Vagina (tissue), 2 donors: Measurements from ENCODE around the gene ZC3H15. TPM values are rescaled to one million over a fixed set of nuclear protein-coding genes. Genes with fewer than 3 reads are reported as not detected.

Experiments
- DNase-seq, 2 donors: peaks; one replicate each; pipeline ENCODE4 v3.0.0-alpha.2; 2017; ENCODE audit errors: extremely low spot score in 2 of 2
- H3K27ac ChIP-seq: fragments of 200-600 bp; sonication (generic); one replicate; pipeline ENCODE4 v1.5.1; 2019
- H3K27me3 ChIP-seq: fragments of 200-600 bp; sonication (generic); one replicate; pipeline ENCODE4 v1.5.1; 2019
- H3K36me3 ChIP-seq, 2 donors: fragments of 200-600 bp; sonication (generic); one replicate each; pipeline ENCODE4 v1.5.1; 2017 to 2019
- H3K4me1 ChIP-seq: fragments of 200-600 bp; sonication (generic); one replicate; pipeline ENCODE4 v1.5.1; 2019
- H3K4me3 ChIP-seq, 2 donors: fragments of 200-600 bp; sonication (generic); 1 replicate in 1 of 2; 2 replicates in 1 of 2; pipeline ENCODE4 v1.5.1; 2016 to 2019
- H3K9me3 ChIP-seq: fragments of 200-600 bp; sonication (generic); one replicate; pipeline ENCODE4 v1.5.1; 2019
- POLR2A ChIP-seq, 2 donors: fragments of 450-650 bp; IDR thresholded peaks; one replicate each; pipeline ENCODE4 v1.6.1; 2017; ENCODE audit warnings: antibody characterized with exemption in 2 of 2, mild to moderate bottlenecking in 2 of 2, moderate library complexity in 2 of 2
- POLR2AphosphoS5 ChIP-seq, 2 donors: sonication (generic); formaldehyde crosslinking; IDR thresholded peaks; one replicate each; pipeline ENCODE4 v1.9.0; 2017; ENCODE audit warnings: antibody characterized with exemption in 2 of 2, mild to moderate bottlenecking in 2 of 2, low read depth in 1 of 2; ENCODE audit not compliant: insufficient read depth in 1 of 2
- intact Hi-C: fragments of 100-400 bp; cut with DNase I; formaldehyde crosslinking; loops from one replicate; pipeline ENCODE4 v1.15.1; 2023
- total RNA-seq: library from RNA; depleted of rRNA; stranded (reverse); fragments of >200 nt; gene quantifications from one replicate; pipeline ENCODE4 v1.2.3, GENCODE V29; 2016
- TF ChIP-seq, protein P1 (sequence below), 3 experiments: fragments of 450-650 bp in 2 of 3; fragments of 200-600 bp in 1 of 3; sonication (generic) in 1 of 3; IDR thresholded peaks; one replicate each; pipeline ENCODE4 v1.5.1; 2017 to 2019; ENCODE audit warnings: antibody characterized with exemption in 3 of 3, mild to moderate bottlenecking in 2 of 3, moderate library complexity in 2 of 3

ZC3H15 gene
- total RNA-seq, 1 donor from 2014 or later, result 59.9 TPM

GRCh38 chr2:186542002-186542401 lies 55.9 kb downstream of the ZC3H15 start:
- no peak overlapping the region for H3K27ac ChIP-seq
- DNase-seq, result no peak
- intact Hi-C loops, result no loop called here
- H3K9me3 ChIP-seq, result no peaks in the 10 kb centered on the region
- TF ChIP-seq, protein P1, sequence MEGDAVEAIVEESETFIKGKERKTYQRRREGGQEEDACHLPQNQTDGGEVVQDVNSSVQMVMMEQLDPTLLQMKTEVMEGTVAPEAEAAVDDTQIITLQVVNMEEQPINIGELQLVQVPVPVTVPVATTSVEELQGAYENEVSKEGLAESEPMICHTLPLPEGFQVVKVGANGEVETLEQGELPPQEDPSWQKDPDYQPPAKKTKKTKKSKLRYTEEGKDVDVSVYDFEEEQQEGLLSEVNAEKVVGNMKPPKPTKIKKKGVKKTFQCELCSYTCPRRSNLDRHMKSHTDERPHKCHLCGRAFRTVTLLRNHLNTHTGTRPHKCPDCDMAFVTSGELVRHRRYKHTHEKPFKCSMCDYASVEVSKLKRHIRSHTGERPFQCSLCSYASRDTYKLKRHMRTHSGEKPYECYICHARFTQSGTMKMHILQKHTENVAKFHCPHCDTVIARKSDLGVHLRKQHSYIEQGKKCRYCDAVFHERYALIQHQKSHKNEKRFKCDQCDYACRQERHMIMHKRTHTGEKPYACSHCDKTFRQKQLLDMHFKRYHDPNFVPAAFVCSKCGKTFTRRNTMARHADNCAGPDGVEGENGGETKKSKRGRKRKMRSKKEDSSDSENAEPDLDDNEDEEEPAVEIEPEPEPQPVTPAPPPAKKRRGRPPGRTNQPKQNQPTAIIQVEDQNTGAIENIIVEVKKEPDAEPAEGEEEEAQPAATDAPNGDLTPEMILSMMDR (IDR thresholded peaks at IDR 0.05), result no peak
- TF ChIP-seq POLR2AphosphoS5 (IDR thresholded peaks at IDR 0.05; ENCODE audit: insufficient read depth in 1 of 2, low read depth in 1 of 2) (no peak), POLR2A (IDR thresholded peaks at IDR 0.05) (no peak)
- no peaks in the 10 kb centered on the region for H3K27me3 ChIP-seq
- no peak overlapping the region for H3K4me3 ChIP-seq
- peaks cover 29% of the 10 kb centered on the region for H3K4me1 ChIP-seq
- no peaks in the 10 kb centered on the region for H3K36me3 ChIP-seq

DNA sequence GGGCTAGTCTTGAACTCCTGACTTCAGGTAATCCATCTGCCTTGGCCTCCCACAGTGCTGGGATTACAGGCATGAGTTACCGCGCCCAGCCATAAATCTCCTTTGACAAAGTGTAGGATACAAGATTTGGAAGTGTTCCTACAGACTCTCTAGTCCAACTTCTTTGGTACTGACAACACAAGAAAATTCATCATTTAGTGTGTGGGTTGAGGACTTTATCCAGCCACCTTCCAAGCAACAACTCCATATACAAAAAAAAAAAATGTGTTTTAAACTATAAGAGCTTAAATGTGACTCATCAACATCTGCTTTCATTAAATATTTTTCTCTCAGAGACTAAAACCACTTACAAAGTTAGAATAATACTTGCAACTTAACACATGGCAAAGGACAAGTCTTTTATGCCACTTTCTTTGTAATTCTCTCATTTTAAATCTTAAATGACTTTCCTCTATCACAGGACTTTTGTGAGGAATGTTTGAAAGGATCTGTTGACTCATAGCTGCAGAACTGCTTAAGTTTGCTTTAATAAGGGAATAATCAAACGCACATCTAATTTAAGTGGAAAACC lies 57.6 kb downstream of the ZC3H15 start:
- Histone ChIP-seq H3K36me3 (no peaks in the 10 kb centered on the region), H3K4me1 (peaks cover 29% of the 10 kb centered on the region), H3K27ac (peak overlapping the region; percentile 57), H3K4me3 (no peak overlapping the region), H3K9me3 (no peaks in the 10 kb centered on the region), H3K27me3 (no peaks in the 10 kb centered on the region)
- DNase-seq, result no peak
- intact Hi-C loops, result no loop called here
- TF ChIP-seq POLR2A (IDR thresholded peaks at IDR 0.05) (no peak), POLR2AphosphoS5 (IDR thresholded peaks at IDR 0.05; ENCODE audit: insufficient read depth in 1 of 2, low read depth in 1 of 2) (no peak)
- TF ChIP-seq, protein P1 (IDR thresholded peaks at IDR 0.05), result no peak

- H3K27ac ChIP-seq, result peak overlapping the region; percentile 57
- H3K36me3 ChIP-seq, result no peaks in the 10 kb centered on the region
- H3K4me1 ChIP-seq, result peaks cover 29% of the 10 kb centered on the region
- no peaks in the 10 kb centered on the region for H3K9me3 ChIP-seq
- no peak for DNase-seq
- intact Hi-C loops, result no loop called here
- no peak overlapping the region for H3K4me3 ChIP-seq
- TF ChIP-seq, protein P1 (IDR thresholded peaks at IDR 0.05), result no peak
- no peak for TF ChIP-seq POLR2AphosphoS5 (IDR thresholded peaks at IDR 0.05; ENCODE audit: insufficient read depth in 1 of 2, low read depth in 1 of 2)
- no peak for TF ChIP-seq POLR2A (IDR thresholded peaks at IDR 0.05)
- no peaks in the 10 kb centered on the region for H3K27me3 ChIP-seq
Measured at GRCh38 chr2:186544255-186544675, 58.2 kb downstream of the ZC3H15 start.

DNA sequence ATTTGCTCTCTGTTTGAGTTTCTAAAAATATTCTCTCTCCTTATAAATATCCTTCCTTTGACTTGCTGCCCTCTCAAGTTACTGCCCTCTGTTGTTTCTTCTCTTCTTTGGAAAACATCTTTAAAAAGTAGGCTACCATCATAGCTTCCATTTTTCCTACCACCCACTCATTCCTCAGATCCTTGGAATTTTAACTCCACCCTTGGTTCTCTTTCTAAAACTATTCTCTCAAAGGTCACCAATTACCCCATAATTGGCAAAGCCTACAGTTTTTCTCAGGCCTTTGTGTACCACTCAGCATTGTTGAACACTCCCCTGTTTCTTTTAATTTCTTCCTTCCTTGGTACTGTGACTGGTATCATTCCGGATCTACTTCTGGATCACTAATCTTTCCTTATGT lies 60.8 kb downstream of the ZC3H15 start:
- peaks cover 29% of the 10 kb centered on the region for H3K4me1 ChIP-seq
- no peak for DNase-seq
- no peaks in the 10 kb centered on the region for H3K9me3 ChIP-seq
- no peaks in the 10 kb centered on the region for H3K27me3 ChIP-seq
- intact Hi-C loops, result no loop called here
- TF ChIP-seq POLR2A (IDR thresholded peaks at IDR 0.05), result no peak
- TF ChIP-seq, protein P1 (IDR thresholded peaks at IDR 0.05), result no peak
- TF ChIP-seq POLR2AphosphoS5 (IDR thresholded peaks at IDR 0.05; ENCODE audit: insufficient read depth in 1 of 2, low read depth in 1 of 2), result no peak
- no peak overlapping the region for H3K27ac ChIP-seq
- H3K36me3 ChIP-seq, result no peaks in the 10 kb centered on the region
- no peak overlapping the region for H3K4me3 ChIP-seq

DNA sequence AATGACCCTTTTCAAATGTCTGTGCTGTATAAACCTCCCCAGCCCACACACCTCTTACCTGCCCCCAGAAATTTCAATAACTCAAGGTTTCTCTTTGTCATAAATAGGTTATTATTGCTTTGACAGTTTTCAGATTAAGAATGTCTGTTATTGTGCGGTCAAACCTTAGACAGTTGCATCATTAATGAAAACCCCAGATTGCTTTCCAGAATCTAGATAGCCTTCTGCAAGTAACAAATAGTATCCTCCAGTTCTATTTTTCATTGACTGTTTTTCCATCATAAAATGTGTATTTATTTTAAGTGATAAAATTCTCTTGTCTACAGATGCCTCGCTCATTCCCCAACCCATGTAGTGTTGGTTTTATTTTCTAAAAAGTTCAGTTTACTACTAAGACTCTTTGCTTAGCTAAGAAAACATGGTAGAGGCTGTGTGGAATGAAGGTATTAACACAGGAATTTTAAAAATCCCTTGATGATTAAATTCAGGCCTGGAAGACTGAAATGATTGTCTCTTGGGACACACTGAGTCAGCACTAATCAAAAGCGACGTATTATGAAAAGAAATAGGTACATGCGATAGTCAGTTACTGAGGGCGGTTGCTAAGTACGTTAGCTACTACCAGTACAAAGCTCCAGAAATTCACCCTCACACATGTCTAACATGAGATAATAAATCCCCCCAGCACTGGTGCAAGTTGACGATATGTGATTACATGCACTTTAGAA lies 65.4 kb downstream of the ZC3H15 start:
- Histone ChIP-seq H3K4me3 (no peak overlapping the region), H3K9me3 (no peaks in the 10 kb centered on the region), H3K36me3 (no peaks in the 10 kb centered on the region), H3K27me3 (no peaks in the 10 kb centered on the region), H3K27ac (no peak overlapping the region), H3K4me1 (no peaks in the 10 kb centered on the region)
- no peak for DNase-seq
- intact Hi-C loops, result no loop called here
- TF ChIP-seq, protein P1 (IDR thresholded peaks at IDR 0.05), result no peak
- TF ChIP-seq POLR2A (IDR thresholded peaks at IDR 0.05) (no peak), POLR2AphosphoS5 (IDR thresholded peaks at IDR 0.05; ENCODE audit: insufficient read depth in 1 of 2, low read depth in 1 of 2) (no peak)
